NOMO-1 (cell line): ENCODE data around the gene BEND3.
"Not testable (repeated sequence)": the region's sequence is repeated elsewhere in the genome, so short reads cannot be mapped to it uniquely, and the experiment has no call there.

Experiments
- DNase-seq, 2 experiments: peaks; one replicate each; lab custom pipeline; 2025; ENCODE audit not compliant: unreplicated experiment in 2 of 2; lab: John Stamatoyannopoulos, UW

Gene BEND3

DNA sequence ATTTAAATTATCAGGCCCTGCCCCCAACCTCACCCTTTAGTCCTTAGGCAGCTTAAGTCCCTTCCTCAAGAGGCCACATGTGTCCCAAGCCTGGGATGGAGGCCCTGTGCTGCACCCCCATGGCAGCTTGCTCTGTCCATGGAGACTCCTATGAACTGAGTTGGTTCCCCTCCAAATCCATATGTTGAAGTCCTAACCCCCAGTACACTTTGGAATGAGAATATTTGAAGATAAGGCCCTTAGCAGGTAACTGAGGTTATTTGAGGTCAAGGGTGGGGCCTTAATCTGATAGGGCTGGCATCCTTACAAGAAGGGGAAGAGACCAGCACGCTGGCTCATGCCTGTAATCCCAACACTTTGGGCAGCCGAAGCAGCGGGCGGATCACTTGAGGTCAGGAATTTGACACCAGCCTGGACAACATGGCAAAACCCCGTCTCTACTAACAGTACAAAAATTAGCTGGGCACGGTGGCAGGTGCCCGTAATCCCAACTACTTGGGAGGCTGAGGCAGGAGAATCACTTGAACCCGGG, 6.7 kb upstream of the BEND3 start:
- DNase-seq: no peak

DNA sequence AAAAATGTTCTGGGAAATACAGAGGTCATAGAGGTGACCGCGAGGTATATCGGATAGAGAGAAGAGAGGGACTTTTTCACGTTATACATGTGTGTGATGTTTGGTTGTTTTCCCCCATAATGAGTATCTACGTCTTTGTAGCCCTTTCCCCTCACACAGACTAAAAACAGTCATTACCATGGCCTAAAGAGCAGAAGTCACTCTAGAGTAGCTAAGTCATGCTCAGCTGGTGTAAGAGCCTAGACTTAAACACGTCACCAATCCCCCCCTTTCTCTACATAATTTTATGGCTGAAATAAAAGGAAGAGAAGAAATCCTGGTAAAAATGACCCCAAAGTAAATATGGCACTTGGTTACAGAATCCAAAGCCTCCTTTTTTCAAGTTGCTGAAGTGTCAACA, 6.0 kb upstream of the BEND3 start:
- no peak for DNase-seq

DNA sequence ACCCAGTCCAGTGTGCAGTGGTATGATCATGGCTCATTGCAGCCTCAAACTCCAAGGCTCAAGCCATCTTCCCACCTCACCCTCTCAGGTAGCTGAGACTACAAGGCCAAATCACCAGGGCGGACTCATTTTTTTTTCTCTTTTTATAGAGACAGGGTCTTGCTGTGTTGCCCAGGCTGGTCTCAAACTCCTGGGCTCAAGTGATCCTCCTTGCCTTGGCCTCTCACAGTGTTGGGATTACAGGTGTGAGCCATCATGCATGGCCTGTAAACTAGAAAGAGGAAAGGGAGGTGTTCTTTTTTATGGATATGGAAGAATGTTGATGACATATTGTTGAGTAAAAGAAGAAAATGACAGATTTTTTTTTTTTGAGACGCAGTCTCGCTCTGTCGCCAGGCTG, 5.1 kb upstream of the BEND3 start:
- no peak for DNase-seq

DNA sequence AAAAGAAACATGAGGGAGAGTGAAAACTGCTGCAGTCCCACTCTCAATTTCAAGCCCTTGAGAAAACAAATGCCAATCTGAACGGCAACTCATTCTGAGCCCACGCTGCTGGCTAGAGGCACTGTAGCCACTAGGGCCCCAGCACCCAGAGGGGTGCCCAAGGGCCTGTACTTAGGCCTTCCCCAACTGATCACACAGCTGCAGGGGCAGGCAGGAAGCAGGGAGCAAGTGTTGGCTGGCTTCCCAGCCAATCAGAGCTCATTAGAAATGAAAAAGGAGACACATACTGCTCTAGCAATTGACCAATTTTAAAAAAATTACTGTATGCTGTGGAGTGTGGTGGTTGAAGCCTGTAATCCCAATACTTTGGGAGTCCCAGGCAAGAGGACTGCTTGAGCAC, 3.7 kb upstream of the BEND3 start:
- no peak for DNase-seq

DNA sequence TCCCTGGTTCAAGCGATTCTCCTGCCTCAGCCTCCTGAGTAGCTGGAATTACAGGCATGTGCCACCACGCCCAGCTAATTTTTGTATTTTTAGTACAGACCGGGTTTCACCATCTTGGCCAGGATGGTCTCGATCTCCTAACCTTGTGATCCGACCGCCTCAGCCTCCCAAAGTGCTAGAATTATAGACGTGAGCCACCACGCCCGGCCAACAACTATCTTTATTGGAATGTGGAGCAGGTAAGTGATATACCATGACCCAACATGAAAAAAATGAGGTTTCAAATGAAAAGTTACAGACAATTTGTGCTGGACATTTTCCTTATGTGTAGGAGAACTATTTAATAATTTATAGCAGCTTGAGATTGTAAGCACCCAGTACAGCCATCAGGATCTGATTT, 3.2 kb upstream of the BEND3 start:
- not testable (repeated sequence) for DNase-seq

DNA sequence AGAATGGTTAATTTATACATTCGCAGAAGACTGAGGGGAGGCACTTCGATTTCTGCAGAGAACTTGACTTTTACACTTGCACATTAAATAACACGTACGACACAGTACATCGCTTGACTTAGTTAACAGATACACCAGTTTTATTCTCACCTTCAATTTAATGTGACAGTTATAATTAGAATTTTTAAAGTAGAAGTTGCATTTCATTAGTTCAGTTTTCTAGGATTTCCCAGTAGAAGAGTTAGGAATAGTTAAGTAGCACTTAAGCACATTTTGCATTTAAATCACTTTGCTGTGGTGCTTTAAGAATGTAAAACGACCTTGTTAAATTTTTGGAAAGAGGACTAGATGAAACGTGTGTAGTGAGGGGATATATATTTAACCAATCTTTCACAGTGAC, 1.6 kb upstream of the BEND3 start:
- no peak for DNase-seq

DNA sequence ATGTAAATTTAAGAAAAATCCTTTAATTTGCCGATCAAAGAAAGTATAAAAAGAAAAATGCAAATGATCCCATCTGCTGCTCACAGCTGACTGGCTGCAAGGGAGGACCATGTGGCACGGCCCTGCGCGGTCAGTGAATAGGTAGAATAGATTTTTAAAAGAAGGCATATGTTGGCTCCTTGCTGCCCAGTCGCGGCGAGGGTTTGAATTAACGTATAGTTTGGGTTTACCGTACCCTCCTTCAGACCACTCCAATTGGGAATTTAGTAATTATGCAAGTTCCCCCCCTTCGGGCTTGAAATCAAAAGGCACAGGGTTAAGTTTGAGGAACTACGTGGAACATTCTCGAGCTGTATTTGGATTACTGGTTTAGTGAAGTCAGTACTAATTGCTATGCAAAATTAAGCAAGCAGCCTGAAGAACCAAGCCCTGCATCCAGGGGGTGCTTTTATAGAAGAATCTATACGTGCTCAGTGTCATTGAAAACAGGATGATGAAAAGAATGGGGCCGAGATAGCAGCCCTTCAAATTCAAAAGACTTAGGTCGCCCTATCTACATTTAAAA, 1.1 kb upstream of the BEND3 start:
- peak; percentile 53 to 79 for DNase-seq

DNA sequence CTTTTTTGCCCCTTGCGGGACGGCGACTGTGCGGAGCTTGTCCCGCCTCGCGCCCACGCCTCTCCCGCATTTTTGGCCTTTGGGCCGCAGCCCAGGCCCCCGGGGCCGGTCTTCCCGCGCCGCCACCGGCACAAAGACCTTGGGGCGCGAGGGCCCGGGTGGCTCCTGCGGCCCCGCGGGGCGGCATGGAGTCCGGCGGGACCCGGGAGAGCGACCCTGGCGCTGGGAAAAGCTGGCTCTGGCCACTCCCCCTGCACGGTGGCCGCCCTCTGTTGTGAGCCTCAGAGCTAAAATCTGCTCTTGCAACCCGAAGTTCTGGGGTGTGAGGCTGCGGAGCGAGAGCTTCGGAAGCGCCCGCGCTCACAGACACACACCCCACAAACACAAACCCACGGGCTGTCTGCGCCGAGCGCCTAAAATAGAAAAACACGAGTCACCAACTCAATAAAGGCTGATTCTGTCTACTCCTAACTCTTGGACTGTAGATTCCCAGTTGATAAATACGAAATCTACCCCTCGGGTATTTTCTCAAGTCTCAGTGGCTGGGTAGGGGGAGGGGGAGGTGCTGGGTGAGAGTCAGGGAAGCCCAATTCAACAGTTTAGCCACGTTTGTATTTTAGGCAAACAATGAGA, 496 bp upstream of the BEND3 start:
- peak; percentile 30 to 49 for DNase-seq

DNA sequence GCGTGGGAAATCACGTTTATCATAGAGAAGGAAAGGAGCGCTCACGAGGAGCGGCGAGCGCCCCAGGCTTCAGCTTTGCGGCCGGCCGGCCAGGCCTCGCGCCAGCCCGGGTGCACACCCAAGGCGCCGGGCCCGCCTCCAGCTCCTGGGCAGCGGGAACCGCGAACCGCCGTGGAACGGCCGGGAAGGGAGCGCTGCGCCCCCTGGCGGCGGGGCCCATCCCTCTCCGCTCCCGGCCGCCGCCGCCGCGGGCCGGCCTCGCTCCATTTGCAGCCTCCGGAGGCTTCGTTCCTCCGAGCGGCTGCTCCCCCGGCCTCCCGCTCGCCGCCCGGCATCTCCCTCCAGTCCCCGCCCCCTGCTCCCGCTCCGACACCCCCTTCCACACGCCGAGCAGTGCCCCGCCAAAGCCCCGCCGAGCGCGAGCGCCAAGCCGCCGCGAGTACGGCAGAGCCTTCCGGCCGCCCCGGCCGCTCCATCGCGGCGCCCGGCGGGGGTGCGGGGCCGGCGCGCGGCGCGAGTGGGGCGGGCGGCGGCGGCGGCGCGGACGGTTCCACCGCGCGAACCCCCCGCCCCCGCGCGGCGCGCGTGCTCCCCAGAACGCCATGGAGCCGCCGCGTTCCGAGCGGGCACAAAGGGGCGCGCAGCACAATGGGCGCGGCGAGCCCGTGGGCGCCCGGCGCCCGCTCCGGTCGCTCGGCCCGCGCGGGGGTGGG, 946 bp downstream of the BEND3 start:
- DNase-seq: peak; percentile 69 to 81

DNA sequence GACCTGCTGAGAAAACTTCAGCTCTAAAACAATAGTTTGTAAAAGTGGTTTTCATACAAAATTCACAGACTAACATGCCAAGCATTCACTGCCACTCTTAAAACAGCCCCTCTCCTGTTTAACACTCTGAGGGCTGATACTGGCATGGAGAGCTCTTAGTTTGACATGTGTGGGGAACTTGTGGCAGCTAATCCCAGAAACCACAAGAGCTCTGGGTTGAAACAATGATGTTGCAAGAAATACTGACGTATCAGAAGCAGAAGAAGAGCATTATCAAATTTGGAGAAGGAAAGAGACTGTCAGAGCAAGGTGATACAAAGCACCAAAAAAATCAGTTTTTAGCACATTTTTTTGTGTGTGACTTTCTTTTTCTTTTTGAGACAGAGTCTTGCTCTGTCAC, 5.1 kb downstream of the BEND3 start:
- DNase-seq: peak; percentile 78 to 96

DNA sequence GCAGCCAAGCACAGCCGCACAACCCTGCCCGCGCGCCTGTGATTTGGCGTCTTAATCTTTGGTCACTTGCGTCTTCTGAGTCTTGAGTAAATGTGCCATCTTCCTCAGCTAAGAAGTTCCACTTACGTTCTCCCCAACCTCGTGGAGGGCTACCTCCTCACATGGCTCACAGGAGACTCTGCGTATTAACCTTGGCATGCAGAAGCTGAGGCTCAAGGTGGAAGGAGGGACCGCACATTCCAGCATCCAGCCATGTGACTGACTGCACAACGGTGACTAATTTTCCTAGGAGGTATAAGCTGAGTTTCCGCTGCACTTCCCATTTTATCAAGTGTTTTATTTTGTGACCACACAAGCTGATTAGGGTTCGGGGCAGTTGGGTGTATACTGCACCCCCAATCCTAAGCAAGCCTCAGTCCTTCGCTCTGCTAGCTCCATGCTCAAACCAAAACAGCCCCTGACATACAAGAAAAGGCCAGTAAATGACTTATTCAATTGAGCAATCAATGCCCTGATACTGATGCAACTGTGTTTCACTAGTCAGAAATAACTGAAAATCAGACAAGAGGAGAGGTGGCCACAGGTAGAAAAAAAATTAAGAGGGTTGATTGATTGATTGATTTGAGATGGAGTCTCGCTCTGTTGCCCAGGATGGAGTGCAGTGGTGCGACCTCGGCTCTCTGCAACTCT, 7.0 kb downstream of the BEND3 start:
- DNase-seq: peak; percentile 44 to 55

DNA sequence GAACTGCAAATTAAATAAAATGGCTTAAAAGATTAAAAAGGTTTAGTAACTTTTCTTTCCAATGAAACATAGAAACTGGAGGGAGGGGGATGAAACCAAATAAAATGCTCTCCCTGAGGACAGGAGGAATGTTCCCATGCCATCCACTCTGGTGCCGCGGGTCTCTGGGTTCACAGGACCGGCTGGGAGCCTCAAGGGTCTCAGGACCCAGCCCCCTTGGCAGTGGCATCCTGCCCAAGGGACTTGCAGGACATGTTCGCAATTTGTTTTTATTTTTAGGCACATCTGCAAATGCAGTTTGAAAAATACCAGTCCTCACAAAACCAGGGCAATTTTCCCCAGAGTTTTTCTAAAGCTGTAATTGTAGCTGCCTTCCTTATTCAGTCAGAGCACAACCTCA, 7.5 kb downstream of the BEND3 start:
- DNase-seq: no peak

DNA sequence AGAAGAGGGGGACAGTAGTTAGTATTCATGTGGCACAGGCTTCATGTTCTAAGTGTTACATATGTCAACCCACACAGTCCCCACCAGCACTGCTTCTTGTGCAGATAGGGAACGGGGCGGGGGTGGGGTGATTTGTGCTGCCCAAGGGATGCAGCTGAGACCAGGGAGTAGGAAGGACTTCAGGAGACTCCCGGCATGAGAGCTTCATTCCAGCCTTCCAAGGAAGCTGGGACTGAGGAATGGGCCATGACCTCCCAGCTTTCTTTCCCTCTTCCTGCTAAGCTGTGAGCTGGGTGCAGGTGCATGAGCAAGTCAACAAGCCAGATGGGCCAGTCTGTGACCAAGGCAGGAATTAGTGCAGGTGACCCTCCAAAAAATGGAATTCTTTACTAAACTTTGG, 9.2 kb downstream of the BEND3 start:
- no peak for DNase-seq

DNA sequence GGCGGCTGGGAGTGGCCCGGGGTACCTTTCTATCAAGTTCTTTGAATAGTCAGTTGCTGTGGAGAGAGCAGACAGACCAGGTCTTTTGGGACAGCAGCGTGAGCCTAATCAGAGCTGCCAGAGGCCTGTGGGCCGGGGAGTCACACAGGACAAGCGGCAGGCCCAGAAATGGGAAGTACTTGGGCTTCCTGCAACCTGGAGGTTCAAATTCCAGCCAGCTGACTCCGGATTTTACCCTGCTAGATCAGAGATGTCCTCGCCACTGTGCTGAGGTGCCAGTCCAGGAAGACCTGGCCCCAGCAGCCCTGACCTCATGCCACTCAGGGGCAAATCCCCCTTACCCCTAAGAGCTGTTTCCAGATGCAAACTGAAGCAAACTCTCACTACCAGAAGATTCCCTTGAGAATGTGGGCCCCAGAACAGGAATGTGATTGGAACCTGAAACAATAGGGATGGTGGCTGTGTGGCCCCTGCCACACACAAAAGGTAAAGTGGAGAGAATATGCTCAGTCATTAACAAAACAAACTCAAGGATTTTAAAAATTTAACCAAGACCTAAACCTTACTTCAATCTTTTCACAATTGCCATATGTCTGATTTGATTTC, 9.7 kb downstream of the BEND3 start:
- DNase-seq: no peak

DNA sequence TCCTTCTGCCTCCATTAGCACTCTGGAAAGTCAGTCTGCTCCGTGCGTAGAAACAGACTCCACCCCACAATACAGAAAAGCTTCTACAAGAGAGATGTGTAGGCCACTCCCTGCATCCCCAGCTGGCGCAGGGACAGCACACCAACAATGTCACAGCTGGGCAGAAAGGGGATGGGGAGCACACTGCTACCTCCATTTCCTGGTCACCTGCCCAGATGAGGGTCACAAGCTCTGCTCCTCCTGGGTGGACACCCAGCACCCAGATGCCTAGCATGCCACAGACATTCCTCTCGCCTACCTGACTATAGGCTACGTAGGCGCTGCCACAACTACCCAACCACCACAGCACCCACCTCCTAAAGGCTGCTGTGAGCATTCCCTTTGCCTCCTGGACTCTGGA, 12.2 kb downstream of the BEND3 start:
- DNase-seq: no peak

DNA sequence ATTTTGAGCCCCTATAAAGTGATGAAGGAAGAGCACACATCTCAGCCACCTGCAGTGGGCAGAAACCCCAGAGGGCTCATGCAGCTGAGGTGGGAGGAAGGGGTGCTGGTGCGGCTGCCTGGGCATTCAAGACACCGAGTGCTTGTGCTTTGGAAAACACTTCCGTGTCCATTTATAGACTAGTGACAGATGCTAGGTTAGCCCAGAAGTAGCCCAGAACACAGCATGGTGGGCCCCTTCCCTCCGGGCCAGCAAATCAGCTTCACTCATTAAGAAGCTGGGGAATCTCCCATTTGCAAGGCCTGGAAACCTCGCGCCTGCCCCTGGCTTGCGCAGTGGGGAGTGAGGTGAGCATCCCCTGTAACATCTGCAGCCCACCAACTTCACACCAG, 12.9 kb downstream of the BEND3 start:
- no peak for DNase-seq

DNA sequence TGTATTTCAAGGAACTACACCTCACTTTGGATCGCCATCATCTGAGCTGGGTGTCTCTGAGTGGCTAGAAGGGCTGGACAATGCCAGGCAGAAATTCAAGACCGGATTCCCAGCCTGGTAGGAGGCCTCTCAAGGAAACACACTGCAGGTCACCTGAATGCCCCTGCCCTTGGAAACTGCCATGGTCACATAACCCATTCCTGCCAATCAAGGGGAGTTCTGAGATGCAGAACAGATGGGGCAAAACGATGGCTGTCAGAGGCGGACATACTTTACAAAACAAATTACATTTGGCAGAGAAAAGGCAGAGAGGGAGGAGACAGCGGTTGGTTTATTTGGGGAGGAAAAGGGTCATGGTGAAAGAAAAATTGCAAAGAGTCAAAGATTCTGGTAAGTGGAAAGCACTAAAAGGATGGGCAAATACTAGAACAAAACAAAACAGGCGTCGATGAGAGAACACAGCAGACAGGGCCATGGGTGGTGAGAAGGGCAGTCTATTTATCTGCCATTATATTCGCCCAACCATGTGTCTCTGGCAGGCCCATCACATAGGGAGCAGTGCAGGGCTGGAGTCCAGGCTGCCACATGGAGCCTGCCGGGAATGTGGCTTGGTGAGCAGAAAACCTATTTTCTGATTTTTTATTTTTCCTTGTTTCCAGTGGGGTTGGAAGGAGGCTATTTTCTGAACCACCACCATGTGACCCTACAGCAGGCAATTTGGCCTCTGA, 13.5 kb downstream of the BEND3 start:
- DNase-seq: no peak

DNA sequence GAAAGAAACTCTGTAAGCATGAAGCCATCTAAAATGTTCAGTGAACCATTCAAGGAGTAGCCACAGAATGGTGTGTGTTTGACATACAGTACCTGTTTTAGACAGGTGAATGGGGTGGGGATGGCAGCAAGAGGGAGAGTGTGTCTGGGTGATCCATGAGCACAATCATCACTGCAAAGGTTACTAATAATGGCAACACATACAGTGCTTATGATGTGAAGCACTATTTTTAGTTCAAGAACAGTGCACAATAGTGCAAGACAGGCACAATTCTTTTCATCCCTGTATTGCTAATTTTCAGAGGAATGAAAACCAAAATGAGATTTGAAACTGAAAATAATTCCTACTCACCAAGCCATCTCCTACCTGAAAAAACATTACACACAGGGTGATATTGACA, 14.1 kb downstream of the BEND3 start:
- DNase-seq: no peak

DNA sequence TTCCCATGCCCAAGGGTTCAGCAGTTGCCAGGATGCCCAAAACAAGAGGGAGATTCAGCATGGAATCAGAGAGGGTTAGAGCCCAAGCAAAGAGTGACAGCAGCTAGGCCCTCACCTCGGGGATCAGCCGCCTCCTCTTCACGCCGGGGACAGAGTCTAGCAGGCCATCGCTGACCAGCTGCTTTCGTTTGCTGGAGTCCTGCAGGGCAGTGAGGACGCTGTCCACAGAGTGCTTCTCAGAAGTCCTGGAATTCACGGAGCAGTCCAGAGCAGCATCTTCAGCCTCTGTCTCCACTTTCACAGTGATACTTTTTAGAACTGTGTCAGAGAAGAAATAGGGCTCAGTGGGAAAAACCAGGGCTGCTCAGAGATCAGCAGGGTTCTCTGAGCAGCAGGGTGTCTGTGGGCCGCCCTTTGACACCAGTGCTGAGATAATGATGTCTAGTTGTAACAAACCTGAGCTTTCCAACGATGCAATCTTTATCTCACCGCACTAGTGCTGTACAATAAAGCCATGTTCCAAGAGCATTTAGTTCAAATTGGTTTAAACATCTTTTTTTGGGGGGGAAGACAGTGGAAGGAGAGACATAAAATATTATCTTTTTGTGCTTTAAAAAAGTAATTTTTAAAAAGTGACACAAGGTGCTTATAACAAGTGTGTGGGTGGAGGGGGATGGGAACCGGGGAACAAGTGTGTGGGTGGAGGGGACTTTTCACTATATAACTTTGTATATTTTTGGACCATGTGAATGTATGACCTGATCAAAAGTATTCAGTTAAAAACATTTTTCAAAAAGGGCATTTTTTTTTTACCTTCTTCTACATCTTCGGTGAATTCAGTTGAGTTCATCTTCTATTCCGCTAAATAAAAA, 16.6 kb downstream of the BEND3 start:
- DNase-seq: no peak

DNA sequence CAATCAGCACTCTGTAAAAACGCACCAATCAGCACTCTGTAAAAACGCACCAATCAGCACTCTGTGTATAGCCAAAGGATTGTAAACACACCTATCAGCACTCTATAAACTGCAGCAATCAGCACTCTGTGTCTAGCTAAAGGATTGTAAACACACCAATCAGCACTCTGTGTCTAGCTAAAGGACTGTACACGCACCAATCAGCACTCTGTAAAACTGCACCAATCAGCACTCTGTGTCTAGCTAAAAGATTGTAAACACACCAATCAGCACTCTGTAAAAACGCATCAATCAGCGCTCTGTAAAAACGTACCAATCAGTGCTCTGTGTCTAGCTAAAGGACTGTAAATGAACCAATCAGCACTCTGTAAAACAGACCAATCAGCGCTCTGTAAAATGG, 30.9 kb downstream of the BEND3 start:
- DNase-seq: not testable (repeated sequence)
